Amniotic epithelial cell (primary cell): ENCODE measurements around the gene GJC2.

Source experiments
- DNase-seq: peaks from one replicate; pipeline ENCODE4 v3.0.0-alpha.2; 2010; ENCODE audit warnings: low read depth

Gene GJC2

GRCh38 chr1:228194921-228195812, 45.4 kb downstream of the GJC2 start:
- no peak for DNase-seq

DNA sequence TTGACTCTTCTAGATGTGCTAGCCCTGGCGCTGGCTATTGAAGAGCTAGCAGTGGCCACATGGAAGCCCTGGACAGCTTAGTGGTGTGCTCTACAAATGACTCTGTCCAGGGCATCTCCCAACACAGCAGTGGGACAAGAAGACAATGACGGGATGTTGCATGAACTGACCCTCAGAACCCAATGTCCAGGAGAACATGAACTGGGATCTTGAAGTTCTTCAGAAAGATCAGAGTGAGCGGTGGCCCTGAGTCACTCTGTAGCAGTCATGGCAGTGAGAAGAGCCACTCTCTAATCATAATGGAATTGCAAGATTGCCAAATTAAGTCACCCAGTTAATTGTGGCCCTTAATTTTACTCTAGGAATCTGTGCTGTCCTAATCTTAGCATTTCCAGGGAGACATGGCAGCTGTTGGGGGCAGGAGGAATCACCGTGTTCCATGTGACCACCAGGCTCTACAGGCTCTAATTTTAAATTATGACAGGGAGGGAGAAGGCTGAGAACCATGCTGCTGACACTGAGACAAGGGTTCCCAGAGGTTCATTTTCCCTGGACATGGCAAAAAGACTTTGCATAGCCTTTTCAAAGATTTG, 47.9 kb downstream of the GJC2 start:
- DNase-seq = no peak

DNA sequence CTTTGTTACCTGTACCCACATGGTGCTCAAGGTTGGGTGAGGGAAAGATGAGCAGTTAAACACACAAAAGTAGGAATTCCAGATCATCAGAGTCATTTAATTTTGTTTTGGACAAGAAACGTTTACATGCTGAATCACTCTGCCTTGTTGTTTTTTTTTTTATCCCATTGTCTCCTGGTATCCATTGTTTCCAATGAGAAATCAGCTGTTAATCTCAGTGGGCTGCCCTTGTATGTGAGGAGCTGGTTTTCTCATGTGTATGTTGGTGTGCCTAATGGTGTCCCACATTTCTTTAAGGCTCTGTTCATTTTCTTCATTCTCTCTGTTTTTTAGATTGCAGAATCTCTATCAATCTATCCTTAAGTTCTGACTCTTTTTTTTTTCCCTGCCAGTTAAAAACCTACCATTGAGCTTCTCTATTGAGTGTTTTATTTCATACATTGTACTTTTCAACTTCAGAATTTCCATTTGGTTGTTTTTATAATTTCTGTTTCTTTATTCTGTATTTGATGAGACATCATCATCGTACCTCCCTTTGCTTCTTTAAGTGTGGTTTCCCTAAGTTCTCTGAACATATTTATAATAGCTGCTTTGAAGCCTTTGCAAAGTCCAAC, 49.4 kb downstream of the GJC2 start:
- peak; percentile 20 for DNase-seq

DNA sequence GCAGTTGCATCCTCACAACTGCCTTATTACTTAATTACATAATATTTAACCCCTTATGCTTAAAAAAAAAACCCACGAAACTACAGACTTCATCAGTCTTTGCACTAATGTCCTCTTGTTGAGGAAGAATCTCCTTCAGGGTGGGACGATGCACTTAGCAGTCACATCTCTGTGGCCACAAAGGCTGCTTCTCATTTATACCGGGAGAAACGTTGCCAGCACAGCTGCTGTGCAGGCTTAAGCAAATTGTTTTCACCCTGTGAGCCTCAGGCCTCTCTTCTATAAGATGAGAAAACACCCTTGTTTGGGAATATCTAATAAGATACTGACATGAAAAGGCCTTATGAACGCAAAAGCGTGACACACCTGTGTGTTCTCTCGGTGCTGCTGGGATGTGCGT, 55.2 kb downstream of the GJC2 start:
- DNase-seq = no peak

- DNase-seq = no peak
Measured at GRCh38 chr1:228205526-228206436, 56.1 kb downstream of the GJC2 start.

- DNase-seq = no peak
Measured at GRCh38 chr1:228206582-228207351, 57.0 kb downstream of the GJC2 start.

DNA sequence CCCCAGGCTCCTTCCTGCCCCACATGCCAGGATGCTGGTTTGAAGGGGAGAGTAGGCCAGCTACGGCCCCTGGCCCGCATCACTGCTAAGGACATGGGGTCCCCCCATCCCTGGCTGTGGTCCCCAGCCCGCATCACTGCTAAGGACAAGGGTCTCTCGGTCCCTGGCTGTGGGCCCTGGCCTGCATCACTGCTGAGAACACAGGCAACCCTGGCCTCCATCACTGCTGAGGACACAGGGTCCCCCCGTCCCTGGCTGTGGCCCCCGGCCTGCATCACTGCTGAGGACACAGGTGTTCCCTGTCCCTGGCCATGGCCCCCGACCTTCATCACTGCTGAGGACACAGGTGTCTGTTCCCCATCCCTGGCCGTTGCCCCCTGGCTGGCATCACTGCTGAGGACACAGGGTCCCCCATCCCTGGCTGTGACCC, 57.7 kb downstream of the GJC2 start:
- DNase-seq = no peak

DNA sequence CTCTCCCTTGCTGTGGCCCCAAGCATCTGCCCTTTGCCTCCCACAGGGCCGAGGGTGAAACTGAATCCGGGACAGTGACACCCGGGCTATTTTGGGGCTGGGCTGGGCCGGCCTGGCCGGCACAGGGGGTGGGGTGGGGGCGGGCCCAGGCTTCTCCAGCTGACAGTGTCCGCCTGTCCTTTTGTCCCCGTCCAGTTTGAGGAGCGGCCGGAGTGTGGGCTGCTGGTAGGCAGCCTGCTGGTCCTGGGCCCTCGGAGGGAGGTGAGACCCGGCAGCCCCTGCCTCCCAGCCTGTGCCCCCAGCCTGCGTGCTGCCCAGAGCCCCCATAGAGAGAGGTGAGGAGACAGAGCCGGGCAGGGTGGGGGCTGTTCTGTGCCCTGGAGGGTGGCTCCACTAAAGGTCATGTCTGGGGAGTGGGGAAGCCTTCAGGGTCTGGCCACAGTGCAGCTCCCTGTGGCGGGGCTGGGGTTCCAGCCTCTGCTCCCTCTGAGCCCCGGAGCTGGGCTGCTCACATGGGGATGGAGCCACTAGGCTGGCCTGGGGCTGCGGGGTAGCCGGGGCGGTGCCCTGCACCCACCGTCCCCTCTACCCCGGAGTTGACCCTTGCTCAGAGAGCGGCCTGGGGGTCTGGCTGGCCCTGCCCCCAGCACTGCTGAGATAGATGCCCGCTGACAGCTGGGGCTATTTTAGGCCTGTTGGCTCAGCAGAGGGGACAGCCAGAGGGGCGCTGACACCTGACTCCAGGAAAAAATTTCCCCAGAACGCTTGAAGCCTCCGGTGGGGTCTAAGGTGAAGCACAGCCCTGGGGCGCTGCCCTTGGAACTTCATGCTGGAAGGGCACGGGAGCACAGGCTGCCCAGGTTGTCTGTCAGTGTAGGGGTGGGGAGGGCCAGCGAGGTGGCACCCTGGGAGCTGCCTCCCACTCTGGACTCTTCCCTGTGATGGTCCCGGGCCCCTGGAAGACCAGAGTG, 58.4 kb downstream of the GJC2 start, which contains the start of gene OBSCN:
TSS of gene OBSCN (plus strand) at position 194 of the 971 bp plus-strand sequence. CDS start 3,740 bp downstream, outside the sequence.
- DNase-seq = no peak

GRCh38 chr1:228208831-228209551, 59.3 kb downstream of the GJC2 start:
- DNase-seq = no peak
